NCI-H345 (cell line): ENCODE measurements around the gene GSTA3.
"Not testable (repeated sequence)": the region's sequence is repeated elsewhere in the genome, so short reads cannot be mapped to it uniquely, and the experiment has no call there.

Experiments
- DNase-seq: peaks from one replicate; lab custom pipeline; 2025; lab: John Stamatoyannopoulos, UW

The GSTA3 gene

GRCh38 chr6:52910091-52910490 is 593 bp upstream of the GSTA3 start:
- DNase-seq, result no peak

GRCh38 chr6:52909131-52909530 is 367 bp downstream of the GSTA3 start:
- DNase-seq, result no peak

GRCh38 chr6:52908526-52908925 is 972 bp downstream of the GSTA3 start:
- no peak for DNase-seq

- no peak for DNase-seq
Observed at GRCh38 chr6:52904562-52905279, 4.8 kb downstream of the GSTA3 start.

GRCh38 chr6:52900536-52900935 is 9.0 kb downstream of the GSTA3 start:
- no peak for DNase-seq

- not testable (repeated sequence) for DNase-seq
Observed at GRCh38 chr6:52895790-52896189, 13.7 kb downstream of the GSTA3 start.

- no peak for DNase-seq
Observed at GRCh38 chr6:52894285-52894684, 15.2 kb downstream of the GSTA3 start.

GRCh38 chr6:52893803-52894202 is 15.7 kb downstream of the GSTA3 start:
- no peak for DNase-seq

GRCh38 chr6:52893221-52893620 is 16.3 kb downstream of the GSTA3 start:
- no peak for DNase-seq

- DNase-seq, result no peak
Observed at GRCh38 chr6:52890018-52890417, 19.5 kb downstream of the GSTA3 start.

GRCh38 chr6:52887910-52888524 is 21.5 kb downstream of the GSTA3 start:
- no peak for DNase-seq

- DNase-seq, result peak; percentile 76
Observed at GRCh38 chr6:52881996-52882841, 27.3 kb downstream of the GSTA3 start.

- no peak for DNase-seq
Observed at GRCh38 chr6:52881662-52881995, 27.9 kb downstream of the GSTA3 start.

GRCh38 chr6:52877786-52878185 is 31.7 kb downstream of the GSTA3 start:
- no peak for DNase-seq

GRCh38 chr6:52877168-52877567 is 32.3 kb downstream of the GSTA3 start:
- DNase-seq, result no peak

- DNase-seq, result no peak
Observed at GRCh38 chr6:52876056-52876787, 33.3 kb downstream of the GSTA3 start.

- DNase-seq, result no peak
Observed at GRCh38 chr6:52872031-52872430, 37.5 kb downstream of the GSTA3 start.

GRCh38 chr6:52871621-52872020 is 37.9 kb downstream of the GSTA3 start:
- DNase-seq, result no peak

- not testable (repeated sequence) for DNase-seq
Observed at GRCh38 chr6:52870335-52871091, 39.0 kb downstream of the GSTA3 start.

- not testable (repeated sequence) for DNase-seq
Observed at GRCh38 chr6:52868899-52869298, 40.6 kb downstream of the GSTA3 start.

GRCh38 chr6:52868240-52868639 is 41.3 kb downstream of the GSTA3 start:
- DNase-seq, result no peak

GRCh38 chr6:52861151-52861550 is 48.3 kb downstream of the GSTA3 start:
- not testable (repeated sequence) for DNase-seq
